HG03439 (cell line): ENCODE results near the gene INSYN2A.

Experiments
- ATAC-seq: cut with Tn5 transposase; IDR thresholded peaks from one replicate; pipeline ENCODE4 v1.9.1; 2021; ENCODE audit warnings: mild to moderate bottlenecking, moderate library complexity; ENCODE audit not compliant: unreplicated experiment

The INSYN2A gene

DNA sequence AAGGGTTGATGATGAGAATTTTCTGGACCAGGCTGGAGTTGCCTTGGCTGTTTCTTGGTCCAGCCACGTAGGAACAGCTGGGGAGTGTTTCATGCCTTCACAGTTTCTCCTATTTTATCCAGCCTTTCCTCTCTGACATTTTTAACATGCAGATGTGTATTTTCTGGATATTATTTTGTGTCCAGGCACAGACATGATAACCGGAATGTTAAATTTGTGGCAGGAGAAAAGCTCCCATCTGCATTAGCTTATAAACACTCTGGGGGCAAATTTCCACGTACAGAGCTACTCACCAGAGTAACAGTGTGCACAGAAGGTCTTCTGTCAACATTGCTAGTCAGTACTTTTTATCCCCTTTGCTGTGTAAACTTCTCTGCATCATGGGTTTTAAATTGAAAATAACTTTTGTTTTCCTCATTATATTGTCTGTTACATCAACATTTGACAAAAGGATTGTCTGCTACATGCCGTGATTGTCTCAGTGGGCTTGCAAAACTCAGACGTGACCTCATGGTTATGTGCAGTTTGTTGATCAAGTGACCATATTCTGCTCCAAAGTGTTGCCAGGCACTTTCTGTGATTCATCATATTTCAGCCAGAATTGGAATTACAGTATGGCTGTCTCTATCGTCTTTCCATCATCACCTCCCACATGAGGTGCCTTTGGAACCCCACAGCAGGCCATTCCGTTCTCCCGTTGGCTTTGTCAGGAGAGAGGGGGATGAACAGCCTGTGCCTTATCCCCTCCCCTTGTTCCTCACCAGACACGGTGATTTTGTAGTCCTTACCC, 41.4 kb downstream of the INSYN2A start:
- no peak for ATAC-seq

DNA sequence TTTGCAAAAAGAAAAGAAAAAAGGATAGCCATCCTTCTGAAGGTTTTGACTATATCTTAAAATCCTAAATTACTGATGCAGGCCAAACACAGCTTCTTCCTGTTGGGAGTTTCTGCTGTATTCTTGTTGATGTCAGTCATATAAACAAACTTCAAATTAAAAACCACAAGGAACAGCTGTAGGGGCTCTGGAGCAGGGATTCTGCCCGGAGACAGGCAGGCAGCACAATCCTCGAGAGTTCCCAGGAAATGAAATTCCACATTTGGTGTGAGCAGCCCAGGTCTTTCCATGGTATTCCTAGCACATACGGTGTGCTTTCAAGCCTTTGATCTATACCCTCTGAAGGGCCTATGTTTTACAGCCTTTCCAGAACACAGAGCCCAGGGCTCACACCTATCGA, 43.2 kb downstream of the INSYN2A start:
- ATAC-seq = no peak

DNA sequence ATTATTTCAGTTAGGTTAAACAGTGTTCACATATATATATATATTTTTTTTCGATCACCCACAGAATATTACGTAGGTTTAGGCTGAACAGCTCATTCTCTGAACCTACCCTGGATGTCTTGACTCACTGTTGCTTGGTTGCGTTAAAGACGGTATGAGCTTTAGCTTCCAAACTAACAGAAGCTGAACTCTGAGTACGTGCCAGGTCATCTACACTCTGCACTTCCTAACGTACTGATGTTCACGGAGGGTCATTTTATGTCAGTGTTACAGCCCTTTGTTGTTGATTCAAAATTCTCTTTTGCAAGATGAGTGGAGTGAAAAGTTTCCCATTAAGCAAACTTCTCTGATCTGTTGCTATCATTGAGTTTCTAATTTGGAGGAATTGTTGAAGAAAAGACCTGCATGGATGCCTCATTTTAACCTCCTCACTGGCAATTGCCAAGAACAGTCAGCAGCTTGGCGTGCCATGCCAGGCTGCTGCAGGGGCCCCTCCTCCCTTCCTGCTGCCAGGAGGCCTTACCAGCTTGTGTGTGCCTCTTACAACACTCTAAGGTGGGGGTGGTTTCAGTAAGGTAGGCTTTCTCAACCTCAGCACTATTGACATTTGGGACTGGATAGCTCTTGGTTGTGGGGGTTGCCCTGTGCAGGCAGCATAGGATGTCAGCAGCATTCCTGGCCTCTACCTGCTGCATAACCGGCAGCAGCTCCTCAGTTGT, 44.3 kb downstream of the INSYN2A start:
- no peak for ATAC-seq

DNA sequence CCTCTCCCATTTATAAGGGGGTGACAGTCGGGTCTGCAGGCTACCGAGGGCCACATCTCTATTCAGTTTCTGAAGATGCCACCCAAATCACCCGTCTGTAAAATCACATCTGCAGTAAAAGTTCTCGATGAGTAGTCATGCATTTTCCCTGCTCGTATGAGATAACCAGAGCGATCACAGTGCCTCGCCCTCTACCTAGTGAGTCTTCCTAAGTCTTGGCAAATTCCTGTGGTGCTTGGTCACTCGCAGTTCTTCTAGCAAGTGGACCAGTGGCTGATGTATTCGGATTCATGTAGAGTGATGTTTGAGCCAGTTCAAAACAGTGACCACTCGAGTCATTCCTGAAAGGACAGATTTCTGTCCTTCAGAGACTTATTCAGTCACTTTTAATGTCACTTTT, 44.9 kb downstream of the INSYN2A start:
- ATAC-seq = no peak

DNA sequence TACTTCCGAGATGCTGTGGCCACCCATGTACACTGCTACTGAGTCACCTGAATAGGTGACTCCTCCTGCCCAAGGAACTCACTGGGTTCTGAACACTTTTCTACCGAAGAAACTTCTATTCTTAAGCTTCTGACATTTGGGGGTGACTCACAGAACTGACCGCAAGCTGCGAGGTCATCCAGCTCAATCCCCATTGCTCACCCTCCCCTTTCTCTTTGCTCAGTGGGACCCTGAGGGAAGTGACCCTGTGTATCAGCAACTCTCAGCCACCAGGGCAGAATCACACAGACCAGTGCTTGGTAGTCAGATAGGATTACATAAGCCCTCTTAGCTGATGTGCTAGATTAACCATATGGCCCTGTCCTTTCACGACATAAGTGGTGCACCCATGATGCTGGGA, 46.3 kb downstream of the INSYN2A start:
- no peak for ATAC-seq

DNA sequence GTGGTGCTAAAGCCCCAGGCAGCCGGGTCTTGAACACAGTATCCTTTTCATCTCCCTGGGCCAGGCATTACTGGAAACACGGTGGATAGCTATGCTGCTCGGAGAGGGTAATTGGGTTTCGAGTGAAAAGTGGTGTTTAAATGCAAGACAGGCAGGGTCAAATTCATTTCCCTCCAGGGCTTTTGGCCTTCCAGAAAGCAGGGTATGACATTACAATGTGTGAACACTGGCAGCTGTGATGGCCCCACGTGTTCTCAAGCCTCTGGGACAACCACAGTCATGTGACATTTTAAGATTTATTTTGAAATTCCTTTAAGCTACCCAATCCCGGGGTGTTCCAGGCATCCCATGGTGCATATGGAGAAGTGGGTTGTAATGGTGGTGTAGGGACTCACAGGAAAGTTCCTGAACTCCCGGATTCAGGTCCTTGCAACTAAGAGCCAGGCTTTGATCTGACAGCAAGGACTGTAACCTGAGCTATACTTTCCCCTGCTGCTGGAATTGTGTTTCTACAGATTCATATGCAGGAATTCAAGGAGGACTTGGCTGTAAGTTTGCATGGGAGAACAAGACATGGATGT, 46.8 kb downstream of the INSYN2A start:
- no peak for ATAC-seq

DNA sequence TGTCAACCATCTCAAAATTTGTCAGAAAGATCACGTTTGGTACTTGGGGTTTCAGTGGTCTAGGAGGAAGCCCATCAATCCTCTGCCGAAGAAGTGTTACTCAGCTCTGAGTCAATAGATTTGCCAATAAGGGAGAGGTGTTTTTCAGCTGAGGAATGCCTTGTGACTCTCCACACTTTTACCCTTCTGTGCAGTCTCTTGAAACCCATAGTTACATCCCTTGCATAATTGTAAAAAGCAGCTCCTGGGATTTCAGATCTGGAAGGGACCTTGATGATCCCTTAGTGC, 47.5 kb downstream of the INSYN2A start:
- ATAC-seq = no peak

DNA sequence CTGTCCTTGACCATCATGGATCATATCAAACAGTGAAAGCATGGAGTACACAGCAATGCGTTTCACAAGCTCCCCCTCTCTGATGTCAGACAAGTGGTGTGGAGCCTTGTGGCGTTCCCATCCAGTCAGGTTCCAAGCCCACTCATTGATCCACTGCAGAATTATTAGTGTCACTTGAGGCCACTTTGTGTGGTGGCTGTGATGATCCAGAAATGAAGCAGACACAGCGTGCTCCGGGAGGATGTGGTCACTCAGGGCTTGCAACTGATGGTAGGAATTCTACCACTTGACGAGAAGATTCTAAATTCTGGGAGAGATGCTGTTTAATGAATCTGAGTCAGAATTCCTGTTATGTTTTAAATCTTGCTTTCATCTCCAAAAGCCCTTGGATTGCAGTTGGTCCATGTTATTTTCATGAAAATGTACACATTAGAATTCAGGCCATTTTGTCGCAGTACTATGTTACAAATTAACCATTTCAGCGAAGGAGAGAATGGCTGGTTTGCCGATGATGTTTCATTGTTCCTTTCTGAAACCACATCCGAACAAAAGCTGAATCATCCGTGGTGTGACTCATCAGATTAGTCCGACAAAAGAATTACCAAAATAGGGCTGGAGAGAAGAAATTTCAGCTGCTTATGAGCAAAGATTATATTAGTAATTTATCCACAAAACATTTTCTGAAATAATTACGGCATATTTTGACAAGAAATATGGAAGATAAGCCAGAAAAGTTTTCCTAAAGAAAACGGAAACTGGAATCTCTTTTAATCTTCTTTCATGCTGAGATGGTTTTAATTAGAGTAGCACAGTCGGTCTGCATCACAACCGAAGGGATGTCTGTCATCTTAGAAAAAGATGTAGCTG, 48.1 kb downstream of the INSYN2A start:
- no peak for ATAC-seq

DNA sequence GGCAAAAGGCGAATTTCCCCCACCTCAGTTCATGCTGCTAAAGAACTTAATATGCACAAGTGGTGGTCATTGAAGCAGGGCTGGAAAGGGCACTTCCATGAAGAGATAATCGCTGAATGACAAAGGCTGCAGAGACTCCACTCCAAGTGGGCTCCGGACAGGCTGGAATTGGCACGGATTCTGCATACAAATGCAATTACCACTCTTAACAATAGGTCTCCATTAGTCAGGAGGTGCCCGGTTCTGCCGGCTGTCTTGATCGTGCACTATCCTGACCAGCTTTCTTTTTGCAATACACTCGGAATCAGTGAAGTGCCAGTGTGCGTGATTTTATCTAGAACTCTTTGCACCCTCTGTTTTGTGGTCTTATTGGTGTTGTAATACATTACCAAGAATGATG, 49.7 kb downstream of the INSYN2A start:
- no peak for ATAC-seq
